Right atrium auricular region (tissue), 2 donors: ENCODE measurements around the gene VSIG10L. TPM values are rescaled to one million over a fixed set of nuclear protein-coding genes. Genes with fewer than 3 reads are reported as not detected.

ENCODE experiments used
- DNase-seq: peaks from one replicate; pipeline ENCODE4 v3.0.0-alpha.2; 2019; ENCODE audit warnings: low spot score
- H3K27ac ChIP-seq, 2 donors: fragments of 200-600 bp; sonication (generic); 1 replicate in 1 of 2; 2 replicates in 1 of 2; pipeline ENCODE4 v1.5.1; 2016 to 2019
- H3K27me3 ChIP-seq, 2 donors: fragments of 200-600 bp; sonication (generic); one replicate each; pipeline versions ENCODE4 v1.5.1 to v1.6.0; 2017 to 2019
- H3K36me3 ChIP-seq: fragments of 200-600 bp; sonication (generic); one replicate; pipeline ENCODE4 v1.5.1; 2016
- H3K4me1 ChIP-seq, 2 donors: fragments of 200-600 bp; sonication (generic); one replicate each; pipeline versions ENCODE4 v1.5.1 to v1.6.0; 2017 to 2019
- H3K4me3 ChIP-seq, 2 donors: fragments of 200-600 bp; sonication (generic); 1 replicate in 1 of 2; 2 replicates in 1 of 2; pipeline ENCODE4 v1.5.1; 2017 to 2019; ENCODE audit warnings: mild to moderate bottlenecking in 1 of 2, moderate library complexity in 1 of 2
- H3K9me3 ChIP-seq, 2 donors: fragments of 200-600 bp; sonication (generic); one replicate each; pipeline ENCODE4 v1.5.1; 2019
- CTCF ChIP-seq, 2 donors: fragments of 200-600 bp; sonication (generic); IDR thresholded peaks; one replicate each; pipeline ENCODE4 v1.5.1; 2019; ENCODE audit warnings: antibody characterized with exemption in 2 of 2
- total RNA-seq, 2 donors: library from RNA; depleted of rRNA; stranded (reverse); fragments of >200 nt; gene quantifications; one replicate each; pipeline ENCODE4 v1.1.0, GENCODE V29; 2016

The VSIG10L gene
- total RNA-seq, 2 donors from 2014 or later, result 0.79 to 1.1 TPM

GRCh38 chr19:51331193-51331592, 10.7 kb downstream of the VSIG10L start:
- H3K9me3 ChIP-seq, result no peaks in the 10 kb centered on the region
- no peak for TF ChIP-seq CTCF (IDR thresholded peaks at IDR 0.05)
- H3K4me3 ChIP-seq, result no peak overlapping the region
- peaks cover 0 to 15% of the 10 kb centered on the region in 2 donors for H3K4me1 ChIP-seq
- H3K36me3 ChIP-seq, result no peaks in the 10 kb centered on the region
- H3K27ac ChIP-seq, result no peak overlapping the region
- peaks cover 7 to 15% of the 10 kb centered on the region in 2 donors for H3K27me3 ChIP-seq
- DNase-seq, result no peak

GRCh38 chr19:51330366-51330765, 11.6 kb downstream of the VSIG10L start:
- no peaks in the 10 kb centered on the region for H3K36me3 ChIP-seq
- H3K27me3 ChIP-seq, result peaks cover 7 to 15% of the 10 kb centered on the region in 2 donors
- no peak overlapping the region for H3K27ac ChIP-seq
- no peak overlapping the region for H3K4me3 ChIP-seq
- DNase-seq, result no peak
- H3K9me3 ChIP-seq, result no peaks in the 10 kb centered on the region
- peaks cover 0 to 15% of the 10 kb centered on the region in 2 donors for H3K4me1 ChIP-seq
- no peak for TF ChIP-seq CTCF (IDR thresholded peaks at IDR 0.05)

- Histone ChIP-seq H3K36me3 (no peaks in the 10 kb centered on the region), H3K9me3 (no peaks in the 10 kb centered on the region), H3K27me3 (peaks cover 7 to 15% of the 10 kb centered on the region in 2 donors), H3K27ac (no peak overlapping the region), H3K4me3 (no peak overlapping the region), H3K4me1 (peaks cover 0 to 15% of the 10 kb centered on the region in 2 donors)
- TF ChIP-seq CTCF (IDR thresholded peaks at IDR 0.05), result no peak
- DNase-seq, result no peak
These were observed 12.5 kb downstream of the VSIG10L start for GRCh38 chr19:51329411-51329810.

- peak in 1 of 2 donors; percentile 32 for TF ChIP-seq CTCF (IDR thresholded peaks at IDR 0.05)
- Histone ChIP-seq H3K27me3 (peaks cover 7 to 15% of the 10 kb centered on the region in 2 donors), H3K4me1 (peaks cover 0 to 15% of the 10 kb centered on the region in 2 donors), H3K9me3 (no peaks in the 10 kb centered on the region), H3K27ac (no peak overlapping the region), H3K36me3 (no peaks in the 10 kb centered on the region), H3K4me3 (peak overlapping the region in 1 of 2 donors; percentile 34)
- DNase-seq, result no peak
These were observed 14.6 kb downstream of the VSIG10L start for GRCh38 chr19:51327066-51328001.

- no peak overlapping the region for H3K27ac ChIP-seq
- no peaks in the 10 kb centered on the region for H3K36me3 ChIP-seq
- H3K4me3 ChIP-seq, result peak overlapping the region in 1 of 2 donors; percentile 34
- no peak for DNase-seq
- H3K9me3 ChIP-seq, result no peaks in the 10 kb centered on the region
- no peak for TF ChIP-seq CTCF (IDR thresholded peaks at IDR 0.05)
- H3K27me3 ChIP-seq, result peaks cover 7 to 15% of the 10 kb centered on the region in 2 donors
- peaks cover 0 to 15% of the 10 kb centered on the region in 2 donors for H3K4me1 ChIP-seq
These were observed 15.5 kb downstream of the VSIG10L start for GRCh38 chr19:51326216-51327065.
